ENCODE measurements around the gene HOXA9.

The HOXA9 gene

GRCh38 chr7:27173511-27173955 lies 8.2 kb upstream of the HOXA9 start:
- H3K27me3 ChIP-seq (ENCODE audit: insufficient read depth, poor library complexity, severe bottlenecking) = peaks cover 61% of the 10 kb centered on the region

GRCh38 chr7:27172823-27173510 lies 7.6 kb upstream of the HOXA9 start:
- Histone ChIP-seq H3K27me3 (ENCODE audit: insufficient read depth, poor library complexity, severe bottlenecking) (peaks cover 67% of the 10 kb centered on the region), H3K4me3 (replicated peaks; ENCODE audit: insufficient read depth, low read length) (peak overlapping the region; percentile 40; the same call in 1 of the 2 replicates), H3K27ac (replicated peaks) (no peak overlapping the region)
- no peak for TF ChIP-seq REST (IDR thresholded peaks at IDR 0.05; ENCODE audit: insufficient replicate concordance, low read depth)
- no peak for TF ChIP-seq SPI1 (IDR thresholded peaks at IDR 0.05; ENCODE audit: borderline replicate concordance, low read depth)
- DNase-seq (ENCODE audit: low read depth in 1 of 2, low spot score in 1 of 2) = no peak

More at GRCh38 chr7:27173511-27173955, 8.2 kb upstream of the HOXA9 start:
- Histone ChIP-seq H3K27ac (replicated peaks) (no peak overlapping the region), H3K4me3 (replicated peaks; ENCODE audit: insufficient read depth, low read length) (peak overlapping the region; percentile 40)
- TF ChIP-seq CTCF (IDR thresholded peaks at IDR 0.05; ENCODE audit: insufficient read depth, low read length) = no peak
- no peak for TF ChIP-seq SPI1 (IDR thresholded peaks at IDR 0.05; ENCODE audit: borderline replicate concordance, low read depth)
- TF ChIP-seq REST (IDR thresholded peaks at IDR 0.05; ENCODE audit: insufficient replicate concordance, low read depth) = peak; percentile 12
- no peak for TF ChIP-seq GABPA (IDR thresholded peaks at IDR 0.05; ENCODE audit: low read depth)
- peak; percentile 38; the same call in 1 of the 2 replicates for TF ChIP-seq POLR2AphosphoS5 (IDR thresholded peaks at IDR 0.05; ENCODE audit: low read depth)
- DNase-seq (ENCODE audit: low read depth in 1 of 2, low spot score in 1 of 2) = peak in 1 of 2 experiments; percentile 60

GRCh38 chr7:27172315-27172774 lies 7.0 kb upstream of the HOXA9 start:
- no peak for DNase-seq (ENCODE audit: low read depth in 1 of 2, low spot score in 1 of 2)
- no peak overlapping the region for H3K27ac ChIP-seq (replicated peaks)
- H3K4me3 ChIP-seq (replicated peaks; ENCODE audit: insufficient read depth, low read length) = no peak overlapping the region
- H3K27me3 ChIP-seq (ENCODE audit: insufficient read depth, poor library complexity, severe bottlenecking) = peaks cover 71% of the 10 kb centered on the region
- TF ChIP-seq GABPA (IDR thresholded peaks at IDR 0.05; ENCODE audit: low read depth) (no peak), REST (IDR thresholded peaks at IDR 0.05; ENCODE audit: insufficient replicate concordance, low read depth) (no peak), SPI1 (IDR thresholded peaks at IDR 0.05; ENCODE audit: borderline replicate concordance, low read depth) (no peak), CTCF (IDR thresholded peaks at IDR 0.05; ENCODE audit: insufficient read depth, low read length) (no peak), POLR2AphosphoS5 (IDR thresholded peaks at IDR 0.05; ENCODE audit: low read depth) (no peak)
